Neutrophil (primary cell): ENCODE data around the gene NTRK3.

Source experiments
- H3K27ac ChIP-seq: fragments of 200-600 bp; sonication (generic); 2 replicates; pipeline ENCODE4 v1.5.1; 2016; ENCODE audit warnings: mild to moderate bottlenecking, moderate library complexity
- H3K27me3 ChIP-seq: fragments of 200-600 bp; sonication (generic); 2 replicates; pipeline ENCODE4 v1.6.0; 2016; ENCODE audit warnings: mild to moderate bottlenecking
- H3K36me3 ChIP-seq: fragments of 200-600 bp; sonication (generic); 2 replicates; pipeline ENCODE4 v1.5.1; 2017
- H3K4me1 ChIP-seq, 2 experiments: fragments of 200-600 bp in 1 of 2; sonication (generic) in 1 of 2; 1 replicate in 1 of 2; 2 replicates in 1 of 2; pipeline versions ENCODE4 v1.5.1 to v1.6.1; 2013 to 2016; ENCODE audit warnings: low read depth in 1 of 2, low read length in 1 of 2, mild to moderate bottlenecking in 1 of 2, moderate library complexity in 1 of 2; ENCODE audit not compliant: control insufficient read depth in 1 of 2, insufficient read depth in 1 of 2
- H3K4me3 ChIP-seq, 2 experiments: fragments of 200-600 bp in 1 of 2; sonication (generic) in 1 of 2; 1 replicate in 1 of 2; 2 replicates in 1 of 2; pipeline ENCODE4 v1.5.1; 2013 to 2016; ENCODE audit warnings: low read depth in 1 of 2, low read length in 1 of 2, mild to moderate bottlenecking in 1 of 2, moderate library complexity in 1 of 2
- H3K9me3 ChIP-seq: fragments of 200-600 bp; sonication (generic); 2 replicates; pipeline ENCODE4 v1.5.1; 2016
- TF ChIP-seq, protein P1 (sequence below): fragments of 200-600 bp; sonication (generic); IDR thresholded peaks from 2 replicates; pipeline ENCODE4 v1.5.1; 2016; ENCODE audit warnings: antibody characterized with exemption

NTRK3 gene

DNA sequence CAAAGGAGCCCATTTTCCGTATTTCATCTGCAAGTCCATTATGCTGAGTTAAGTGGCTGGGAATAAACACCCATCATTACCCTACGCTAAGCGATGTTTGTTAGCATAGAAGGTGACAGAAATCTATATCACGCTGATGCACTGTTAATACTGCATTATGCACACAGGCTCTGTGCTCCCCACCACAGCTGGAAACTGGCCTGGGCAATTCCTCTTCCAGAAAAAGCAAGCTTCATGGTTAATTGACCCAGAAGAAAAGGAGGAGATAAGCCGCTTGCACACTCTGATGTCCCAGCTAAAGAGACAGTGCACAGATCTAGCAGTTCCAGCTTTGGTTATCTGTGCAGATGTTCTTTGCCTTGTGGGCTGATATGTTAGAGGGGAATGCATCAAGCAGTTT is 232.6 kb downstream of the NTRK3 start:
- Histone ChIP-seq H3K27ac (no peak overlapping the region), H3K36me3 (no peaks in the 10 kb centered on the region), H3K4me3 (no peak overlapping the region), H3K27me3 (peaks cover 9% of the 10 kb centered on the region), H3K9me3 (no peaks in the 10 kb centered on the region), H3K4me1 (no peaks in the 10 kb centered on the region)
- TF ChIP-seq, protein P1, sequence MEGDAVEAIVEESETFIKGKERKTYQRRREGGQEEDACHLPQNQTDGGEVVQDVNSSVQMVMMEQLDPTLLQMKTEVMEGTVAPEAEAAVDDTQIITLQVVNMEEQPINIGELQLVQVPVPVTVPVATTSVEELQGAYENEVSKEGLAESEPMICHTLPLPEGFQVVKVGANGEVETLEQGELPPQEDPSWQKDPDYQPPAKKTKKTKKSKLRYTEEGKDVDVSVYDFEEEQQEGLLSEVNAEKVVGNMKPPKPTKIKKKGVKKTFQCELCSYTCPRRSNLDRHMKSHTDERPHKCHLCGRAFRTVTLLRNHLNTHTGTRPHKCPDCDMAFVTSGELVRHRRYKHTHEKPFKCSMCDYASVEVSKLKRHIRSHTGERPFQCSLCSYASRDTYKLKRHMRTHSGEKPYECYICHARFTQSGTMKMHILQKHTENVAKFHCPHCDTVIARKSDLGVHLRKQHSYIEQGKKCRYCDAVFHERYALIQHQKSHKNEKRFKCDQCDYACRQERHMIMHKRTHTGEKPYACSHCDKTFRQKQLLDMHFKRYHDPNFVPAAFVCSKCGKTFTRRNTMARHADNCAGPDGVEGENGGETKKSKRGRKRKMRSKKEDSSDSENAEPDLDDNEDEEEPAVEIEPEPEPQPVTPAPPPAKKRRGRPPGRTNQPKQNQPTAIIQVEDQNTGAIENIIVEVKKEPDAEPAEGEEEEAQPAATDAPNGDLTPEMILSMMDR, result no peak

GRCh38 chr15:88022716-88023115 is 233.8 kb downstream of the NTRK3 start:
- Histone ChIP-seq H3K27ac (no peak overlapping the region), H3K4me3 (no peak overlapping the region), H3K9me3 (no peaks in the 10 kb centered on the region), H3K36me3 (no peaks in the 10 kb centered on the region), H3K4me1 (no peaks in the 10 kb centered on the region), H3K27me3 (peaks cover 11% of the 10 kb centered on the region)
- TF ChIP-seq, protein P1, result no peak

GRCh38 chr15:88021601-88022000 is 234.9 kb downstream of the NTRK3 start:
- TF ChIP-seq, protein P1, result no peak

DNA sequence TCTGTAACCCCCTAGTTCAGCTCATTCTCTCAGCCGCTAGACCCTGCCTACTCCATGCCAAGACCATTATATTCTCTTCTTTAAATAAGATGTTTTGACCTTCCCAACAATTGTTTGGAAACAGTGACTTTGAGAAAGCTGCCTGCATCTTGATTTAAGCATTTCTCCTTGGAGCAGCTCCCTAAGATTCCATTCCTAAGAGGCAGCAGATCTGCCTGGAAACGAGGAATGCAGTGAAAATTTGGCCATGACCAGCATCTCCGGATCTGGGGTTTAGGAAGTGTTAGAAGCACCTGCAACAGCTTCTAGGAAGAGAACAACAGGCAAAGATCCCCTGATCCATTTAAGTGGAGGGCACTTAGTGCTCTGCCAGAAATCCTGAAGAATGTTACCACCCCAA is 235.7 kb downstream of the NTRK3 start:
- Histone ChIP-seq H3K27me3 (peaks cover 13% of the 10 kb centered on the region), H3K9me3 (no peaks in the 10 kb centered on the region), H3K27ac (no peak overlapping the region), H3K4me1 (no peaks in the 10 kb centered on the region), H3K36me3 (no peaks in the 10 kb centered on the region), H3K4me3 (no peak overlapping the region)
- TF ChIP-seq, protein P1, result no peak

More at GRCh38 chr15:88021601-88022000, 234.9 kb downstream of the NTRK3 start:
- Histone ChIP-seq H3K27ac (no peak overlapping the region), H3K9me3 (no peaks in the 10 kb centered on the region), H3K27me3 (peaks cover 13% of the 10 kb centered on the region), H3K4me1 (no peaks in the 10 kb centered on the region), H3K4me3 (no peak overlapping the region), H3K36me3 (no peaks in the 10 kb centered on the region)

GRCh38 chr15:88019656-88020055 is 236.9 kb downstream of the NTRK3 start:
- Histone ChIP-seq H3K9me3 (no peaks in the 10 kb centered on the region), H3K27me3 (peaks cover 13% of the 10 kb centered on the region), H3K27ac (no peak overlapping the region), H3K4me3 (no peak overlapping the region), H3K4me1 (no peaks in the 10 kb centered on the region), H3K36me3 (no peaks in the 10 kb centered on the region)
- TF ChIP-seq, protein P1, result no peak
